Keratinocyte (primary cell): ENCODE results near the gene TIAM2. TPM values are rescaled to one million over a fixed set of nuclear protein-coding genes. Genes with fewer than 3 reads are reported as not detected.

Experiments used
- DNase-seq: peaks from one replicate; pipeline ENCODE4 v3.0.0-alpha.2; 2011; ENCODE audit warnings: low read depth, missing footprints, low spot score
- FAIRE-seq: peaks from 2 replicates; lab custom pipeline; 2011; peaks lifted over from hg19 to GRCh38; lab: Jason Lieb, UNC
- H2AFZ ChIP-seq: 2 replicates; pipeline ENCODE4 v1.6.0; 2012; ENCODE audit warnings: low read length, control low read depth, inconsistent platforms; ENCODE audit not compliant: control insufficient read depth
- H3K27ac ChIP-seq: 2 replicates; pipeline ENCODE4 v1.5.1; 2011; ENCODE audit warnings: low read length; ENCODE audit not compliant: control insufficient read depth, insufficient read depth
- H3K27me3 ChIP-seq: 3 replicates; pipeline ENCODE4 v1.6.0; 2011; ENCODE audit warnings: low read length; ENCODE audit not compliant: control insufficient read depth, insufficient read depth; ENCODE audit errors: extremely low read depth
- H3K36me3 ChIP-seq, 2 experiments: 2 replicates in 1 of 2; 3 replicates in 1 of 2; pipeline ENCODE4 v1.5.1; 2011; ENCODE audit warnings: low read length in 2 of 2, mild to moderate bottlenecking in 1 of 2; ENCODE audit not compliant: control insufficient read depth in 2 of 2, insufficient read depth in 2 of 2; ENCODE audit errors: extremely low read depth in 1 of 2
- H3K4me1 ChIP-seq: 3 replicates; pipeline ENCODE4 v1.5.1; 2011; ENCODE audit warnings: low read length; ENCODE audit not compliant: control insufficient read depth, insufficient read depth; ENCODE audit errors: extremely low read depth
- H3K4me2 ChIP-seq: 3 replicates; pipeline ENCODE4 v1.6.0; 2011; ENCODE audit warnings: low read depth, low read length; ENCODE audit not compliant: control insufficient read depth, insufficient read depth; ENCODE audit errors: extremely low read depth
- H3K4me3 ChIP-seq, 3 experiments: fragments of 200-600 bp in 1 of 3; sonication (generic) in 1 of 3; 2 replicates in 2 of 3; 3 replicates in 1 of 3; pipeline ENCODE4 v1.5.1; 2011 to 2016; ENCODE audit warnings: low read length in 3 of 3, mild to moderate bottlenecking in 3 of 3, control low read depth in 2 of 3, inconsistent platforms in 1 of 3, low read depth in 1 of 3, mixed read lengths in 1 of 3, mixed run types in 1 of 3, moderate library complexity in 1 of 3; ENCODE audit not compliant: control insufficient read depth in 2 of 3, insufficient read depth in 2 of 3; ENCODE audit errors: extremely low read depth in 1 of 3
- H3K79me2 ChIP-seq: 2 replicates; pipeline ENCODE4 v1.6.0; 2012; ENCODE audit warnings: low read length; ENCODE audit not compliant: control insufficient read depth, insufficient read depth
- H3K9ac ChIP-seq: 3 replicates; pipeline ENCODE4 v1.6.0; 2011; ENCODE audit warnings: low read length; ENCODE audit not compliant: control insufficient read depth, insufficient read depth; ENCODE audit errors: extremely low read depth
- H3K9me1 ChIP-seq: 3 replicates; pipeline ENCODE4 v1.6.0; 2011; ENCODE audit warnings: low read length; ENCODE audit not compliant: control insufficient read depth, insufficient read depth; ENCODE audit errors: extremely low read depth
- H3K9me3 ChIP-seq: 2 replicates; pipeline ENCODE4 v1.5.1; 2012; ENCODE audit warnings: low read depth, low read length; ENCODE audit not compliant: control insufficient read depth
- H4K20me1 ChIP-seq: 3 replicates; pipeline ENCODE4 v1.6.0; 2011; ENCODE audit warnings: low read length; ENCODE audit not compliant: control insufficient read depth, insufficient read depth; ENCODE audit errors: extremely low read depth
- CTCF ChIP-seq, 3 experiments: IDR thresholded peaks in 1 of 3; conservative IDR thresholded peaks in 1 of 3; optimal IDR thresholded peaks in 1 of 3; 2 replicates in 2 of 3; 3 replicates in 1 of 3; pipeline versions ENCODE3 to v1.5.1; 2011; ENCODE audit warnings: low read length in 3 of 3, mild to moderate bottlenecking in 3 of 3, moderate library complexity in 2 of 3, control low read depth in 1 of 3, inconsistent platforms in 1 of 3; ENCODE audit not compliant: insufficient read depth in 2 of 3; ENCODE audit errors: extremely low read depth in 1 of 3
- EZH2 ChIP-seq: IDR thresholded peaks from one replicate; pipeline ENCODE4 v1.6.1; 2012; ENCODE audit warnings: inconsistent platforms, mild to moderate bottlenecking, low read length, moderate library complexity
- dilution Hi-C: fragments of 300-500 bp; cut with MboI; formaldehyde crosslinking; loops from one replicate; pipeline ENCODE4 v1.7.0; 2020; ENCODE audit warnings: low sequenced_read_pairs; ENCODE audit not compliant: extremely low pct_ligation_motif_present
- polyA plus RNA-seq, 5 experiments: library from polyadenylated mRNA; depleted of rRNA in 3 of 5; stranded (reverse) in 3 of 5; stranded (forward) in 1 of 5; unstranded in 1 of 5; fragments of >200 nt; gene quantifications; 1 replicate in 1 of 5; 2 replicates in 3 of 5; 3 replicates in 1 of 5; pipeline versions ENCODE4 v1.2.1 to v1.2.3, GENCODE V29; 2011 to 2012; ENCODE audit warnings: missing spikeins in 2 of 5, low read depth in 1 of 5, low replicate concordance in 1 of 5

TIAM2 gene
- polyA plus RNA-seq, 1 donor (not counting 4 experiments of a cell fraction or from before 2014, with no cell fraction given), result 4.0 TPM

DNA sequence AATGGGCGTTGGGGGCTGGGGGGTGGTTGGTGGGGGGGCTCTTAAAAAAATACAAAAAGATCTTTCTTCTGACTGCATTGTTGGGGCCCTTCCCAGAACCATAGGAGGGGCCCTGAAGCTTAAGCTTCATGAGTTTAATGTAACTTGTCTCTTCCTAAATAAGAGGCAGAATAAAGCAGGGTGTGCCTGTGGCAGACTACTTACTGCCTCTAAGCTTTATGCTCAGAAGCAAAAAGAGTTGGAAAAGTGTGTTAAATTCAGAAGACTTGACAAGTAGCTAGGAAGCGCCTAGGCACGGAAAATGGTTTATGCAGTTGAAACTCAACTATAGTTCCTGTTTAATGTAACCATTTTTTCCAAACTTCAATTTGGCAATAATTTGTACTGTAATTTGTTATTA, 44.5 kb downstream of the TIAM2 start:
- Histone ChIP-seq H3K9me3 (no peaks in the 10 kb centered on the region), H3K27me3 (no peaks in the 10 kb centered on the region), H3K36me3 (no peaks in the 10 kb centered on the region), H3K79me2 (no peaks in the 10 kb centered on the region), H2AFZ (no peak overlapping the region), H3K9ac (no peak overlapping the region), H3K4me2 (no peak overlapping the region), H3K27ac (no peak overlapping the region), H3K9me1 (no peaks in the 10 kb centered on the region), H4K20me1 (no peaks in the 10 kb centered on the region), H3K4me1 (no peaks in the 10 kb centered on the region), H3K4me3 (no peak overlapping the region)
- FAIRE-seq (no peak), DNase-seq (no peak)
- dilution Hi-C loops, result no loop called here
- no peak for TF ChIP-seq CTCF (optimal IDR thresholded peaks at IDR 0.05 in 1 of 3, IDR thresholded peaks at IDR 0.05 in 1 of 3, conservative IDR thresholded peaks at IDR 0.05 in 1 of 3; ENCODE audit: extremely low read depth in 1 of 3, insufficient read depth in 2 of 3, low read length in 3 of 3)
- TF ChIP-seq EZH2, result no peak

- no peaks in the 10 kb centered on the region for H3K36me3 ChIP-seq
- dilution Hi-C loops, result no loop called here
- TF ChIP-seq CTCF (optimal IDR thresholded peaks at IDR 0.05 in 1 of 3, IDR thresholded peaks at IDR 0.05 in 1 of 3, conservative IDR thresholded peaks at IDR 0.05 in 1 of 3; ENCODE audit: extremely low read depth in 1 of 3, insufficient read depth in 2 of 3, low read length in 3 of 3), result no peak
- no peak for TF ChIP-seq EZH2
Measured at GRCh38 chr6:155040154-155040553, 45.0 kb downstream of the TIAM2 start.

More at GRCh38 chr6:155040154-155040553, 45.0 kb downstream of the TIAM2 start:
- Histone ChIP-seq H4K20me1 (no peaks in the 10 kb centered on the region), H3K9me3 (no peaks in the 10 kb centered on the region), H3K9me1 (no peaks in the 10 kb centered on the region), H3K4me3 (no peak overlapping the region), H3K9ac (no peak overlapping the region), H3K4me1 (no peaks in the 10 kb centered on the region), H3K27me3 (no peaks in the 10 kb centered on the region), H3K79me2 (no peaks in the 10 kb centered on the region), H3K27ac (no peak overlapping the region), H3K4me2 (no peak overlapping the region), H2AFZ (no peak overlapping the region)
- DNase-seq (no peak), FAIRE-seq (no peak)
